HCT116 (cell line): ENCODE measurements around the gene KLHL3.

Experiments
- CEBPB ChIP-seq: IDR thresholded peaks from 2 replicates; pipeline ENCODE4 v1.6.1; 2012; ENCODE audit warnings: low read depth
- CTCF ChIP-seq, 3 experiments: fragments of 200-600 bp in 1 of 3; sonication (generic) in 1 of 3; IDR thresholded peaks in 2 of 3; conservative IDR thresholded peaks in 1 of 3; 2 replicates each; pipeline ENCODE4 v1.5.1; 2012 to 2017; ENCODE audit warnings: low read depth in 2 of 3, low read length in 2 of 3, antibody characterized with exemption in 1 of 3, borderline replicate concordance in 1 of 3, control low read depth in 1 of 3, mild to moderate bottlenecking in 1 of 3, mixed read lengths in 1 of 3, mixed run types in 1 of 3, moderate library complexity in 1 of 3; ENCODE audit not compliant: insufficient read depth in 1 of 3
- EGR1 ChIP-seq: IDR thresholded peaks from 2 replicates; pipeline ENCODE4 v1.6.1; 2012; ENCODE audit warnings: low read depth
- ELF1 ChIP-seq: IDR thresholded peaks from 2 replicates; pipeline ENCODE4 v1.6.1; 2012; ENCODE audit warnings: low read depth, borderline replicate concordance
- EZH2 ChIP-seq: fragments of 200-600 bp; sonication (generic); IDR thresholded peaks from 2 replicates; pipeline ENCODE4 v1.6.1; 2017; ENCODE audit warnings: antibody characterized with exemption, mixed run types
- FOSL1 ChIP-seq: IDR thresholded peaks from 2 replicates; pipeline ENCODE4 v1.6.1; 2012; ENCODE audit warnings: low read depth
- POLR2AphosphoS5 ChIP-seq: IDR thresholded peaks from 2 replicates; pipeline ENCODE4 v1.6.1; 2011; ENCODE audit warnings: mild to moderate bottlenecking, low read depth, low read length, moderate library complexity
- SP1 ChIP-seq: IDR thresholded peaks from 2 replicates; pipeline ENCODE4 v1.6.1; 2012; ENCODE audit warnings: low read depth
- ZBTB33 ChIP-seq: IDR thresholded peaks from 2 replicates; pipeline ENCODE4 v1.6.1; 2011; ENCODE audit warnings: mild to moderate bottlenecking, low read length, moderate library complexity; ENCODE audit not compliant: insufficient replicate concordance; ENCODE audit errors: extremely low read depth

- TF ChIP-seq CTCF (IDR thresholded peaks at IDR 0.05 in 2 of 3, conservative IDR thresholded peaks at IDR 0.05 in 1 of 3; ENCODE audit: borderline replicate concordance in 1 of 3, insufficient read depth in 1 of 3, low read depth in 2 of 3, low read length in 2 of 3) (peak in 2 of 3 experiments; percentile 42 to 48; a peak in 3 of 6 replicates), EGR1 (no peak), ZBTB33 (no peak), ELF1 (no peak), EZH2 (no peak), SP1 (no peak), FOSL1 (no peak), POLR2AphosphoS5 (no peak), CEBPB (no peak)
Observed at GRCh38 chr5:137580030-137580429, 155.9 kb downstream of the KLHL3 start.
